Mammary epithelial cell (primary cell): ENCODE results near the gene LMNTD2.

Experiments used
- CTCF ChIP-seq, 2 donors: IDR thresholded peaks in 1 of 2; conservative IDR thresholded peaks in 1 of 2; 2 replicates each; pipeline ENCODE4 v1.5.1; 2011 to 2012; ENCODE audit warnings: inconsistent platforms in 2 of 2, low read length in 2 of 2, mild to moderate bottlenecking in 2 of 2, control low read depth in 1 of 2, low read depth in 1 of 2; ENCODE audit not compliant: insufficient read depth in 1 of 2; ENCODE audit errors: extremely low read depth in 1 of 2
- EZH2 ChIP-seq: IDR thresholded peaks from 2 replicates; pipeline ENCODE4 v1.6.1; 2012; ENCODE audit warnings: low read length, inconsistent platforms, borderline replicate concordance

GRCh38 chr11:576811-577610 is 16.5 kb upstream of the LMNTD2 start:
- TF ChIP-seq CTCF (conservative IDR thresholded peaks at IDR 0.05 in 1 of 2, IDR thresholded peaks at IDR 0.05 in 1 of 2; ENCODE audit: extremely low read depth in 1 of 2, insufficient read depth in 1 of 2, low read depth in 1 of 2, low read length in 2 of 2), result no peak
- no peak for TF ChIP-seq EZH2
